HG03558 (cell line): ENCODE results near the gene BORCS5.
"Not testable (repeated sequence)": the region's sequence is repeated elsewhere in the genome, so short reads cannot be mapped to it uniquely, and the experiment has no call there.

Experiments used
- ATAC-seq: cut with Tn5 transposase; IDR thresholded peaks from one replicate; pipeline ENCODE4 v1.9.1; 2021; ENCODE audit warnings: moderate number of reproducible peaks; ENCODE audit not compliant: unreplicated experiment; ENCODE audit errors: extremely low read depth

Gene BORCS5

DNA sequence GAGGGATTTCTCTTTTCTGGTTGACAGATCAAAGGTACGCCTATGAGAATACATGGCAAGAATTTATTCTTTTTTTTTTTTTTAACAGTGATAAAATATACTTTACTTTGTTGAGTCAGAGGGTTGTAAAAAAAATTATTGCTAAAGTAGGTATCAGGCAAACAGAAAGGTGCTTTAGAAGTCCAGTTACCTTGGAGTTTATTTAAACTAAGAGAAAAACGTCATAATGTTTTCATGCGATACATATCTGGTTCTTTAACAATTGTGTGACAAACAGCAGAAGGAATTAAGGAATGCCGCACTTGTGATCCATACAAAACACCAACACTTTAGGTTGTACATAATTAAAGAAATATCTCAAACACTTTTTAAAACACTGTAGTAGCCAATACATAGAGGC is 94.2 kb downstream of the BORCS5 start:
- no peak for ATAC-seq

DNA sequence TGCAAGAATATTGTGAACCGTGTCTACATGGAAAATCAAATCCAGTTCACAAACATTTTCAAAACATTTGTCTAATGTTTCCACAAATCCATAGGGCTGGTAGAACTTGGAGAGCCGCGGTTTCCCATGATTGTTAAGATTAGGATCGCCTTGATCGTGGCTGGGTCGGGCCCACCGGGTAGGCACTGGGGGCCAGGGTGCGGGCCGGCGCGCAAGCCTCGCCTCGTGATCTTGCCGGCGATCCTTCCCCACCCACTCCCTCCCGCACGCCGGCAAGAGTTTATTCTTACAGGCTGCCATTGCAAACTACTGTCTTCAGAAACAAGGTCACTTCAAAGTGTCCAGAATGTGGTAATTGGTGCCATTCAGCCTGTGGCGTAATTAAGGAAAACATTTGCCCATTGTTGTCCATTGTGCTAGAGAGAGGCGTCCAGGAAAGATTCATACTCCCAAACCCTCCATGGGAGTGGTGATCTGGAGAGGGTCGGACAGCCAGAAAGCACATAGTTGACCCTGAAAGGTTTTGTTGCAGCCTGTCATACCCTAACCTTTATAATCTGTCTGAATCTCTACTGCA is 95.5 kb downstream of the BORCS5 start:
- no peak for ATAC-seq

DNA sequence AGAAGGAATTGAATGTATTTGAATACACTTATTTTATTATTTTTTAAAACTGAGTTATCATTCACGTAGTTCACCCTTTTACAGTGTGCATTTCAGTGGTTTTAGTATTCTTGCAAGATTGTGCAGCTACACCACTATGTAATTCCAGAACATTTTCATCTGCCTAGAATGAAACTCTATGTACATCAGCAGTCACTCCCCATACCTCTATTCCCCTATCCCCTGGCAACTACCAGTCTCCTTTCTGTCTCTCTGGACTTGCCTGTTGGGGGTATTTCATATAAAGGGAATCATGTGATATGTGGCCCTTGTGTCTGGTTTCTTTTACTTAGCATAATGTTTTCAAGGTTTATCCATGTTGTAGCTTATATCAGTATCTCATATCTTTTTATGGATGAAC is 96.8 kb downstream of the BORCS5 start:
- ATAC-seq = no peak

DNA sequence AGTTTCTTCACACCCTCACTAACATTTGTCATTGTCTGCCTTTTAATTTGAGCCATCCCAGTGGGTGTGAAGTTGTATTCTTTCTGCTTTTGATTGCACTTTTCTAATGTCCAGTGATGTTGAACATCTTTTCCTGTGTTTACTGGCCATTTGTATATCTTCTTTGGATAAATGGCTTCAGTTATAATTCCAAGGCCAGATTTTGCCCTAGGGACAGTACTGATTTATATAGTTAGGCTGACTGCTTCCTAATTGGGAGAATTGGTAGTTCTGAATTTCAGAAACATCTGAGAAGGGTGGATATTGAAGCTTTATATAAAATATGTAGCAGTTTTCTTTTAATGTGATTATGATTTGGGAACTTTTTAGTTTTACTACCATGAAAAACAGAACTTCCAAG is 97.4 kb downstream of the BORCS5 start:
- ATAC-seq = no peak

DNA sequence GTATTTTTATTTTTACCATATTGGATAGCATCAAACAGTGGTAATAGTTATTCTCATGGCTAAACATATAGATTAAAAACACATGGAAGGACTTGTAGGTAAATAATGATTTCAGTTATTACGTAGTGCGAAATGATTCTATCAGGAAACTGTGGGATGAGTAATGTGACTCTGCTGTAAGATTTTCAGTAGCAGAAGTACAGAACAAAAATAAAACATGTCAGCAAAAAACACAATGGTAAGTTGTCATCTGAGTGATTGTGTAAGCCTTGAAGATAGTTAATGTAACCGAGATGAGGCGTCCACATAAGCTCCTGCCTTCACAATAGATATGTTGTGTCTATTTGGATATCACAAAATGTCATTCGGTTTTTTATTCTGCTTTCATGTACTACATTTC is 99.8 kb downstream of the BORCS5 start:
- no peak for ATAC-seq

DNA sequence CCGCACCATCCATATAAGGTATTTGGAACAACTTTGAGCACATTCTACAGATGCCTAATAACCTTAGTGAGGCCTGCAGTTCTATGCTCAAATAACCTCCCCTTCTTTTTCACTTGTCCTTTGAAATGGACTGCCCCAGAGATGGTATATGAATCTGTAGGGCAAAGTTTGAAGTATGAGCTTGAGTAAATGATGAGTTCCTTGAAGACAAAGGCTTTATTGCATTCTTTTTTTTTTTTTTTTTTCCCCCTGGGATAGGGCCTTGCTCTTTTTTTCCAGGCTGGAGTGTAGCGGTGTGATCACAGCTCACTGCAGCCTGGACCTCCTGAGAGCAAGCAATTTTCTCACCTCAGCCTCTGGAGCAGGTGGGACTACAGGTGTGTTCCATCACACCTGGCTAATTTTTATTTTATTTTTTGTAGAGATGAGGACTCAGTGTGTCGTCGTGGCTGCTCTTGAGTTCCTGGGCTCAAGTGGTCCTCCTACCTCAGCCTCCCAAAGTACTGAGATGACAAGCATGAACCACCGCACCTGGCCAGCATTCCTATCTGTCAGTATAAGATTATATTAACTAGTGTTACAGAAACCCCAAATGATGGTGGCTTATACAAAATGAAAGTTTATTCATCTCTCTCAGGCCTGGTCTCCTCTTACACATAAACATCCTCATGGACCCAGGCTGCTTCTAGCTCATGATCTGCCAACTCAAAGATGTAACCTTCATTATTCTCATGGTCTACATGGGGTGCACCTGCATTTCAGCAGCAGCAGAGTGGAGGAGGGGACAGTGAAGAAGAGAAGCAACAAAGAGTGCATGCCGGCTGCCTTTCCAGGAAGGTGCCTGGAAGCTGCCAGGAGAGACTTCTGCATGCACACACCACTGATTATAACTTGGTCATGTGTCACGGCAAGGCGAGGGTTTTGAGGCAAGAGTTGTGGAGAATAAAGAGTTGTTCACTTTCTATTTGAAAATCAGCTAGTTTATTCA is 104.4 kb downstream of the BORCS5 start:
- no peak for ATAC-seq

DNA sequence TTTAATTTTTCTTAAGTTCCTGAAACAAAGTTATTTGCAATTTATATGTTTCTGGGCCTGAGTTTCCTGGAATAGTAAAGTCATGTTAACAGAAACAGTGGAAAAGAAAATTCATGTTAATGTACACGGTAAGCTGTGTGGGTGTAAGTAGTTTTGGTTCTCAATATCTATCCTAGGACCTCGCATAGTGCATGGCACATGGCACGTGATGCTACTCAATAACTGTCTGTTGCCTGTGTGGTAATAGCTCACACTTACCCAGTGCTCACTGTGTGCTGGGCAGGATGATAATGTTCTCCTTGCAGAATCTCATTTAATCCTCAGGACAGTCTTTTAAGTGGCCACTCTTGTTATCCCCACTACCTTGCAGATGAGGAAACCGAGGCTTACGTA is 105.0 kb downstream of the BORCS5 start:
- no peak for ATAC-seq

DNA sequence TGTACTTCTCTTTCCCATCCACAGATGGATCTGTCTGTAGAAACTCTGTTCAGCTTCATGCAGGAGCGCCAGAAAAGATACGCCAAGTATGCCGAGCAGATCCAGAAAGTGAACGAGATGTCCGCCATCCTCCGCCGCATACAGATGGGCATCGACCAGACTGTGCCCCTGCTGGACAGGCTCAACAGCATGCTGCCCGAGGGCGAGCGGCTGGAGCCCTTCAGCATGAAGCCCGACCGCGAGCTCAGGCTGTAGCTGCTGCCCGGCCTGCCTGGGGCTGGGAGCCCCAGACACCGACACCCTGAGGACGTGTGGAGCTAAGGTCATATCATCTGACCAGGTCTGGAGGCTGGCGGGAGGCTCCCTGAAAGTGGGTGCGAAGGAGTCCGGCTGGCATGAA is 108.6 kb downstream of the BORCS5 start:
- ATAC-seq = no peak

DNA sequence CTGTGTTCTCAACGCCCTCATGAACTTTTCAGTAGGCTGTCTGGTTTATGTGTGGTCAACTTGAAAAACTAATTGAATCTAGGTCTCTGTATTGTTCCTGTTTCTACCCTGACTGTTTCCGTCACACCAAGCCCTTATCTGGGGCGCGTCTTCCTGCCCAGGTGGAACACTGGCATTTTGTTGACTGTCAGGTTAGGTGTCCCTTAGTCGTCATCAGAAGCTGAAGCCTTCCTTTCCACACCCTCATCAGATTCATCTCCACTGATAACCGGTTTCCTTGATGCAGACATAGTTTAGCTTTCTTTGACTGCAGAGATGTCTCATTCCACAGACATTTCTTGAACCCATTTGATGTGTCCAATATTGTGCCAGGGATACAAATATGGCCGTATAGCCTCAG is 109.3 kb downstream of the BORCS5 start:
- no peak for ATAC-seq

DNA sequence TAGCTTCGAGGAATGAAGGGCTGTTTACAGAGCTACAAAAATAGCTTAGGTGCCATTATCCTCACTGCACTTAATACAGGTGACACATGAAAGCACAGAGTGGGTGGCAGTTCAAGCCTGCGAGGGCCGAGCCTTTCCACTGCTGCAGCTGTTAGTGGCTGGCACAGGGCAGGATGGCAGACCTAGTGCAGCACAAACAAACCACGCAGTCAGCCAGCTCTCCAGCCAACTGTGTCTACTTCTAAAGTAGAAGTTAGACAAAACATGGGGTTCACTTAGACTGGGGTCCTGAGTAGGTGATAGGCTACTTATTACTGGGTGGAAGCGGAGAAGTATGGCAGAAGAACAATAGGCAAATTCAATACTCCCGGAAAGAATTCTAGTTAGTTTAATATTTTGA is 110.4 kb downstream of the BORCS5 start:
- no peak for ATAC-seq

DNA sequence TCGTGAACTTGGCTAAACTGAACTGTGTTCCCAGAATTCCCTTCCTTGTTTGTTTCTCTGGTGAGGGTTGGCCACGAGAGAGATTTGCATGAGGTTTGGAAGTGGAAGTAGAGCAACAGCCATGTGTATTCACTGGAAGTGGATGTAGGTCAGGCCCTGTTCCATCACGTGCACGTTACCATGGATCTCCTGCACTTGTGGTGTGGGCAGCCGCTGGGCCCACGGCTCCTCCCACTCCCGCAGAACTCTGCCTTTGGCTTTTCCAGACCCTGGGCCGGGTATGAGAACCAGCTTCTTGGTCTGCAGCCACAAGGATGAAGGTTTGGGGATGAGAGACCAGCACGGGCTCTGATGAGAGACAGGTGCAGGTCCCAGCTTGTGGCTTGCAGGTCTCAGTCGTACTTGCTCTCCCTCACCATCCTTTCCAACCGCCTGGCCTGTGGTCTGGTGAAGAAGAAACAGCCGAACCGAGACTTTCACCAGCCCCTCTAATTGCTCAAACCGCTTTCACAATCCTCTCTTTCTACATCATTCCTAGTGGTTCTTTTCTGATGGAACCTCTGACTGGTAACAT is 110.9 kb downstream of the BORCS5 start:
- no peak for ATAC-seq

DNA sequence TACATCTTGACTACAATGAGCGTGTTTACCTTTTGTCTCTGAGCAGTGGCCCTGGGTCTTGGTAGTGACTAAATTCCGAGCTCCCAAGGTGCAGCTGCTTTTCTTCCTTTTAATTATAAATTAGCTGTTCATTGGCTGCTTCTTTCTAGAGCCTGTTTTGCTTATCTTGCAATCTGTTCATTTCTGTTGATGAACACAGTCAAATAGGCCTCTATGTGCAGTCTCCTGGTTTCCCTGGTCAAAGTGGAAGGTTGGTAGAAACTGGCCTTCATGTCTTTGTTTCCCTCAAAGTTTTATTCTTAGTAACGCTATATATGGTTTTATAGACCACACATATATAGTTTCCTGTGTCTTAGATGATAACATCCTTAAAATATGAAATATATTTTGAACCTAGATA is 111.7 kb downstream of the BORCS5 start:
- ATAC-seq = no peak

DNA sequence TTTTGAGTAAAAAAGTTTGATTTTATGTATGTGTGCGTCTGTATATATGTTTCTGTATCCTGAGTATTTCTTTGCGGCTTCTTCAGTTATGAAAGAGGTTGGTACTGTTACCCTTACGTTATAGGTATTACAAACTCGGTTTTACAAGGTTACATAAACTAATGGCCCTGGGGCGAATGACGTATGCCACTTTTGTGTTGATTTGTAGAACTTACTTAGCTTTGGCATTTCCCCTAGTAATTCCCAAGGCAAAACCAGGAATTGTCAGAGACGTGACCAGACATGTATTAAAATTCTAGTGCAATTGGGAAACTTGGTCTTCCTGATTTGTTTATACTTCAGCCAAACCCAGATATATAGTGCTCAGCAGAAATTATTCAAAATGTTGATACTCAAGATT is 112.5 kb downstream of the BORCS5 start:
- ATAC-seq = no peak

DNA sequence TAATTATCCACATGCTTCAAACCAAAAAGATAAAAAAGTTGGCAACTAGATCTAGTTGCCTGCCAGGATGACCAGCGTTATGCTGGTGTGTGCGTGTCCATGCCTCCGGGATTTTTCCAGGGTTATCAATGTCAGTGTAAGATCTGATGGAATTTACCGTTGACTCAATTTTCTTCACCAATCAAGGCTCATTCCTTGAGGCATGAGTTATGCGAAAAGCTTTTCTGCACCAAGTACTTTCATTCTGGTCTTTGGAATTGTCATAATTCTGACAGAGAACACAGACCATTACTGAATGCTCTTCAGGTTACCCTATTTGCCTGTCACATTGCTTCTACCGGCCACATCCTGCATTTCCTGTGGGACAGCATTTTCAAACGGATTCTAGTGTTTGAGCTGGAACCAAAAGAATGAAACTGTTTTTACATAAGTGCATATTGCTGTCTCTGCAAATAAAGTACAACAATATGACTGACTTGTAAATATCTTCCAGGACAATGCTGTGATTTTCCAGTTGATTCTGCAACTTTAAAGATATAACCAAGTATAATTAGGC is 114.0 kb downstream of the BORCS5 start:
- ATAC-seq = no peak

DNA sequence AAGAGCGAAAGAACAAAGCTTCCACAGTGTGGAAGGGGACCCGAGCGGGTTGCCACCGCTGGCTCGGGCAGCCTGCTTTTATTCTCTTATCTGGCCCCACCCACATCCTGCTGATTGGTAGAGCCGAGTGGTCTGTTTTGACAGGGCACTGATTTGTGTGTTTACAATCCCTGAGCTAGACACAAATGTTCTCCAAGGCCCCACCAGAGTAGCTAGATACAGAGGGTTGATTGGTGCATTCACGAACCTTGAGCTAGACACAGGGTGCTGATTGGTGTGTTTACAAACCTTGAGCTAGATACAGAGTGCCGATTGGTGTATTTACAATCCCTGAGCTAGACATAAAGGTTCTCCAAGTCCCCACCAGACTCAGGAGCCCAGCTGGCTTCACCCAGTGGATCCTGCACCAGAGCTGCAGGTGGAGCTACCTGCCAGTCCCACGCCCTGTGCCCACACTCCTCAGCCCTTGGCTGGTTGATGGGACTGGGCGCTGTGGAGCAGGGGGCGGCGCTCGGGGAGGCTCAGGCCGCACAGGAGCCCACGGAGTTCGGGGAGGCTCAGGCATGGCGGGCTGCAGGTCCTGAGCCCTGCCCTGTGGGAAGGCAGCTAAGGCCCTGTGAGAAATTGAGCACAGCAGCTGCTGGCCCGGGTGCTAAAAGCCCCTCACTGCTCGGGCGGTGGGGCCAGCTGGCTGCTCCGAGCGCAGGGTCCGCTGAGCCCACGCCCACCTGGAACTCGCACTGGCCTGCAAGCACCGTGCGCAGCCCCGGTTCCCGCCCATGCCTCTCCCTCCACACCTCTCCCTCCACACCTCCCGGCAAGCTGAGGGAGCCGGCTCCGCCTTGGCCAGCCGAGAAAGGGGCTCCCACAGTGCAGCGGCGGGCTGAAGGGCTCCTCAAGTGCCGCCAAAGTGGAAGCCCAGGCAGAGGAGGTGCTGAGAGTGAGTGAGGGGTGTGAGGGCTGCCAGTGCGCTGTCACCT is 115.4 kb downstream of the BORCS5 start:
- ATAC-seq = not testable (repeated sequence)

DNA sequence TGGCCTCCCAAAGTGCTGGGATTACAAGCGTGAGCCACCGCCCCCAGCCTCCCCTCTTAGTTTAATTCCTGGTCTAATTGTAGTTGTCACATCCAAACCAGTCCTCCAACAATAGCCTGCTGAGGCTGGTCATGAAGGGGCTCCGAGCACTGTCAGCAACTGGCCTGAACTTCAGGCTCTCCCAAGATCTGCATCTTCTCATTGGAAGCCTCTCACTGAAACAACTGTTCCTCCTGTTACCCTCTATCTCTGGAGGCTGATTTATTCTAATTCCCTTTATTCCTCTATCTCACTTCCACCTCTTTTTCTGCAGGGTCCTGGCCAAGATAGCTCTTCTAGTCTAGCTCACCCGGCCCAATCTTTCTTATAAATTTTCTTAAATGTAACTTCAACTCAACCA is 116.3 kb downstream of the BORCS5 start:
- ATAC-seq = no peak

DNA sequence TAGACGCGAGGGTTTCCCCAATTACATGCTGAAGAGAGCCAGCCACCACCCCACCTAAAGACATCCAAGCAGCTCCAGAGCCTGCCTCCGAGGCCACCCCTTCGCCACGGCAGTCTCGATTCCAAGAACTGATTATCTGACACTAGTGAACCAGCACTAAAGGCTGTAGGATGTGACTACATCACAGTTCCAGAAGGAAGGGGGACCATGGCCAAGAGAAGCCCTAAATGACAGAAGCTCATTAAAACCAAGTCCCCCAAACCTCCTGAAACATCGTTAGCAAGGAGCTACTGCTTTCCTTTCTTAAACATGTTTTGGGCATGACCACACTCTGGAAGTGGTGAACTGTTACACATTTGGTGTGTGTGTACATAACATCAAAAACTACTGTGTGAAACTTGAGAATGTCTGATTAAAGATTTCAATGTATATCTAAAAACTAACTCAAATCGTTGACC is 117.6 kb downstream of the BORCS5 start:
- no peak for ATAC-seq

DNA sequence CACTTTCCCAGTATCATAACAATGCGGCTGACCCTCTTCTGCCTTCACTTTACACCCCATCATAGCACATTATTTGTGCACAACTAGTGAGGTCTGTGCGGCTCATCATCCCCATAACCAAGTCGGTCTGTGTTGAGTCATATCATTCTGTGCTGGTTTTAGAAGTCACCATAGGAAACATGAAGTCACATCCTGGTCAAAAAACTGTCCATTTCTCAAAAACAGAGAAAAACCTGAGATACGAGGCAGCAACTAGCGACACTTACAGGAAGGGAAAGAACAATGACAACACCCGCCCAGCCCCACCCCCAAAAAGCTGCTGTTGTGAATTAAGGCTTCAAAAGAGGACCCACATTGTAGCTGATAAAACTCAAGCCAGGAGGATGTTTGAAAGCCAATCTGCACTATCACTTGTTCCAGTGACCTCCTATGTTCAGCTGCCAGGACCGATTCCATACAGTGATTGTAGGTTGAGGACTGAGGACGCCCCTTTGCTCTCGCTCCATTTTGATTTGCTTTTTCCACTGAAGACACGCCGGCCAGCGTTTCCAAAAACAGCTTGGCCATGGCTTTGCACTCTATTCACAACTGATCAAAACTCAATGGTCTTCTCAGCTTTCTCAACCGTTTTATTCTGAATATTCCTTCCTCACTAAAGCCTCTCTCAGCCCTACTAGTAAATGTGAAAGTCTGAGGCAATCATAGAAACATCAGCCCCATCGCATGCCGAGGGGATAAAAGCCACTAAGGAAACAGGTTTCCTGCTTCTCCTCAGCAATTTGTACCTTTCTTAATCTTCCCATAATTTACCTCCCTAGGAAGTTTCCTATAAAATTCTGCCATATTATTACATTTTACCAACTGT is 118.3 kb downstream of the BORCS5 start:
- peak; percentile 73 for ATAC-seq
